Right lobe of liver (tissue), 6 donors: Measurements from ENCODE around the gene TMEM63C. TPM values are rescaled to one million over a fixed set of nuclear protein-coding genes. Genes with fewer than 3 reads are reported as not detected.

Experiments used
- ATAC-seq, 4 donors: fragments of 200-7000 bp; cut with Tn5 transposase; one replicate each; pipeline ENCODE4 v1.9.1; 2020; ENCODE audit warnings: mild to moderate bottlenecking in 4 of 4, moderate library complexity in 4 of 4
- DNase-seq, 3 donors: peaks; one replicate each; pipeline ENCODE4 v3.0.0-alpha.2; 2020
- H3K27ac ChIP-seq, 3 donors: fragments of 200-600 bp; one replicate each; pipeline ENCODE4 v1.8.0; 2022
- H3K27me3 ChIP-seq, 2 donors: fragments of 200-600 bp; one replicate each; pipeline ENCODE4 v1.8.0; 2022
- H3K36me3 ChIP-seq, 4 donors: fragments of 200-600 bp; sonication (generic) in 1 of 4; one replicate each; pipeline versions ENCODE4 v1.5.1 to v1.8.0; 2017 to 2022; ENCODE audit warnings: control low read depth in 1 of 4
- H3K4me1 ChIP-seq, 4 donors: fragments of 200-600 bp; sonication (generic) in 1 of 4; one replicate each; pipeline versions ENCODE4 v1.5.1 to v1.8.0; 2017 to 2022; ENCODE audit warnings: control low read depth in 1 of 4
- H3K4me3 ChIP-seq, 3 donors: fragments of 200-600 bp; one replicate each; pipeline ENCODE4 v1.8.0; 2022
- H3K9me3 ChIP-seq, 4 donors: fragments of 200-600 bp; sonication (generic) in 1 of 4; one replicate each; pipeline versions ENCODE4 v1.5.1 to v1.8.0; 2017 to 2022; ENCODE audit warnings: control low read depth in 1 of 4
- POLR2A ChIP-seq: fragments of 450-650 bp; IDR thresholded peaks from one replicate; pipeline ENCODE4 v1.6.1; 2017; ENCODE audit warnings: antibody characterized with exemption, mild to moderate bottlenecking
- WGBS: methylation state at CpG from one replicate; pipeline ENCODE4 v1.1.6; 2018; ENCODE audit warnings: low coverage, low lambda C conversion rate; ENCODE audit not compliant: insufficient coverage; ENCODE audit errors: missing lambda C conversion rate; 5-methylcytosine and 5-hydroxymethylcytosine counted together
- intact Hi-C, 2 donors: fragments of 100-400 bp; cut with DNase I; formaldehyde crosslinking; loops; one replicate each; pipeline versions ENCODE4 v1.11.2 to v1.14.1; 2022
- total RNA-seq, 6 experiments: library from RNA; depleted of rRNA in 2 of 6; stranded (reverse); fragments of >200 nt in 2 of 6; fragmentation: NEBNext Ultra II Directional in 3 of 6; extraction: Animal tissue kit (Norgen Biotek cat#: 25700) in 3 of 6; gene quantifications; one replicate each; pipeline versions ENCODE4 v1.1.0 to v1.2.4, GENCODE V29; 2016 to 2023
- TF ChIP-seq, protein P1 (sequence below), 4 donors: fragments of 200-600 bp in 3 of 4; fragments of 450-650 bp in 1 of 4; IDR thresholded peaks; one replicate each; pipeline versions ENCODE4 v1.5.1 to v1.8.0; 2016 to 2022; ENCODE audit warnings: antibody characterized with exemption in 4 of 4, mild to moderate bottlenecking in 2 of 4
- donor health status: DM: no; HTN: yes; CAD: no.
- donor health status: DM: no; HTN: no; CAD: no.
- donor health status: DM: no; HTN: no; CAD: no.
- donor health status: DM: no; HTN: yes; CAD: no.
- donor health status: DM: no; HTN: yes; CAD: no.

The TMEM63C gene
- total RNA-seq, 6 experiments from 2014 or later, result 0.07 to 0.82 (median 0.15) TPM; not detected in 2

DNA sequence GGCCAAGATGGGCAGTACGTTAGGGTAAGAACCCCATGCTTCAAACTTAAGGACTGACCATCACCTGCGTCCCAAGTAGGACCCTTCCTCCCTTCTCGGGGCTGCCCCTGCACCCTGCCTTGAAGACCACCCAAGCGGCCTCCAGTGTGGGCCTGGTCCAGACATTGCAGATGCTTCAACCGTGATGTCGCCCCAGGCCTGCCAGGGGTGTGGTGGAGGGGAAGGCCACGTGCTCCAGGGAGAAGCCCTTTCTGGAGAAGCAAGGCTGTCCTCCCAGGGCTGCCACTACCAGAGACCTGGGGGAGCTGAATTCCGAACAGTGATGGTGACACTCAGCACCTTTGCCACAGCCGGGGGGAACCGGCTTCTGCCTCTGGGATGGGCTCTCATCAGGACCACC is 76.1 kb downstream of the TMEM63C start:
- 54% methylated on average over 2 of the region's 10 CpGs for WGBS
- TF ChIP-seq, protein P1, sequence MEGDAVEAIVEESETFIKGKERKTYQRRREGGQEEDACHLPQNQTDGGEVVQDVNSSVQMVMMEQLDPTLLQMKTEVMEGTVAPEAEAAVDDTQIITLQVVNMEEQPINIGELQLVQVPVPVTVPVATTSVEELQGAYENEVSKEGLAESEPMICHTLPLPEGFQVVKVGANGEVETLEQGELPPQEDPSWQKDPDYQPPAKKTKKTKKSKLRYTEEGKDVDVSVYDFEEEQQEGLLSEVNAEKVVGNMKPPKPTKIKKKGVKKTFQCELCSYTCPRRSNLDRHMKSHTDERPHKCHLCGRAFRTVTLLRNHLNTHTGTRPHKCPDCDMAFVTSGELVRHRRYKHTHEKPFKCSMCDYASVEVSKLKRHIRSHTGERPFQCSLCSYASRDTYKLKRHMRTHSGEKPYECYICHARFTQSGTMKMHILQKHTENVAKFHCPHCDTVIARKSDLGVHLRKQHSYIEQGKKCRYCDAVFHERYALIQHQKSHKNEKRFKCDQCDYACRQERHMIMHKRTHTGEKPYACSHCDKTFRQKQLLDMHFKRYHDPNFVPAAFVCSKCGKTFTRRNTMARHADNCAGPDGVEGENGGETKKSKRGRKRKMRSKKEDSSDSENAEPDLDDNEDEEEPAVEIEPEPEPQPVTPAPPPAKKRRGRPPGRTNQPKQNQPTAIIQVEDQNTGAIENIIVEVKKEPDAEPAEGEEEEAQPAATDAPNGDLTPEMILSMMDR (IDR thresholded peaks at IDR 0.05), result no peak
- Histone ChIP-seq H3K27ac (no peak overlapping the region), H3K4me3 (no peak overlapping the region), H3K27me3 (no peaks in the 10 kb centered on the region), H3K9me3 (no peaks in the 10 kb centered on the region), H3K4me1 (no peaks in the 10 kb centered on the region), H3K36me3 (no peaks in the 10 kb centered on the region)
- intact Hi-C loops, result no loop called here
- DNase-seq, result no peak
- ATAC-seq, result no peak

DNA sequence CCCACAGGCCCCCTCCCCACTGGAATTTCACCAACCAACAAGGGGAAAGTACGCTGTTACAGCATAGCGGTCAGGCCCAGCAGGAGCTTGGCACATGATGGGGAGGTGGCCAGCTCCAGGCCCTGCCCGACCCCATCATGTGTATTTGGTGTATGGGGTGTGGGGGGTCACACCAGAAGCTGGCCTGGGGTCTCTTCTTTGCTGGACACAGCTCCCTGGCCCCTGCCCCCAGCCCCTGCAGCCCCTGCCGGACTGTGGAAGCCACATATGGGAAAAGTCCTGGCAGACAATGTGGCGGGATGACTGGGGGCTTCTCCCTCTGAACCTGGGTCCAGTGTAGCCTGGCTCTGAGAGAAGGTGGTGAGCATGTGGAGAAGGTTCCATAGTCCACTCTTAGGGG is 77.0 kb downstream of the TMEM63C start:
- no peak overlapping the region for H3K27ac ChIP-seq
- DNase-seq, result no peak
- no peak overlapping the region for H3K4me3 ChIP-seq
- H3K4me1 ChIP-seq, result no peaks in the 10 kb centered on the region
- no peaks in the 10 kb centered on the region for H3K27me3 ChIP-seq
- no peaks in the 10 kb centered on the region for H3K36me3 ChIP-seq
- 100% methylated on average over 1 of the region's 5 CpGs for WGBS
- intact Hi-C loops, result no loop called here
- no peaks in the 10 kb centered on the region for H3K9me3 ChIP-seq
- no peak for ATAC-seq
- no peak for TF ChIP-seq POLR2A
- TF ChIP-seq, protein P1 (IDR thresholded peaks at IDR 0.05), result no peak

DNA sequence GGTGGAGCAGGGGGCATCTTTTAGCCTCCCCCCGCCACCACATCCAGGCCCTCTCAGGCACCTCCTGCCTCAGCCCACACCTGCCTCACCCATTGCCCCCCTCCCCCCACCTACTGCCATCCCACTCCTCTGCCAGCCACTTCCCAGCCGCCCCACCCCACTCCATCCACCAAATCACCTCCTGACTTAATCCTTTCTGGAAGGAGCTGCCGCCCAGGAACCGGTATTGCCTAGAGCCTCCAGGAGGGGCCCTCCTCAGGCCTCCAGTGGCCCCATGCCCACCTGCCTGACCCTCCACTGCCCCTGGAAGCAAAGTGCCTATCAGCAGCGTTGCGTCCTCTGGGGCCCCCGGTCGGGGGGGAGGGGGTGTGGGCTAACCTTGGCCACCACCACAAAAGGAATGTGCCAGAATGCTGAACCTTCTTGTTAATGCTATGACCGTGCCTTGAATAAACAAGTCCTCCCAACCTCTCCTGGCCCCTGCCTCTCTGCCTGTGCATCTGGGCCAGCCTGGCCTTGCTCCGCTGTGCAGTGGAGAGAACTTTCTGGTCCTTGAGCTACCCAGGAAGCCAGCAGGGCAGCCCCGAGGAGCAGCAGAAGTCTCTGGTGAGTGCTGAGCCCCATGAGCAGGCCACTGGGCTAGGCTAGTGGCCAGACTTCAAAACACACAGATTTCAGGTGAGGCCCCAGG is 77.6 kb downstream of the TMEM63C start:
- 48% methylated on average over 3 of the region's 11 CpGs for WGBS
- H3K27me3 ChIP-seq, result no peaks in the 10 kb centered on the region
- intact Hi-C loops, result no loop called here
- DNase-seq (no peak), ATAC-seq (no peak)
- H3K9me3 ChIP-seq, result no peaks in the 10 kb centered on the region
- no peak overlapping the region for H3K27ac ChIP-seq
- no peak overlapping the region for H3K4me3 ChIP-seq
- no peaks in the 10 kb centered on the region for H3K4me1 ChIP-seq
- no peaks in the 10 kb centered on the region for H3K36me3 ChIP-seq
- TF ChIP-seq POLR2A, result no peak
- TF ChIP-seq, protein P1 (IDR thresholded peaks at IDR 0.05), result no peak

DNA sequence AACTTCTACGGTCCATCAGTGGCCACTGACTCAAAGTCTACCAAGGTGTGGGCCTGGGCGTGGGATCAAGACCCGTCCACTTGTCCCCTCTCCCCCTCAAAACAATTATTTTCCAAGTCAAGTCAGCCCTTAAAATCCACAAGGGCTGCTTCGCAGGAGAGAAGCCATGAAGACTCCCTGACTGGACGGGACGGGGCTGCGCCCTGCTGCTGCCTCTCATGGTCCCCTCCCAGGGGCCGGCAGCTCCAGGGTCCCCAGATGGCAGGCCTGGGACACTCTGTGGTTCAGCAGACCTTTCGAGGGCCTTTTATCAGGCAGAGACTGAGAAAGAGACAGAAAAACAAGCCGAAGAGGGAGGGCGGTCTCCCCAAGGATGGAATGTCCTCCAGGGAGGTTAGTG is 78.6 kb downstream of the TMEM63C start:
- Histone ChIP-seq H3K4me3 (no peak overlapping the region), H3K36me3 (no peaks in the 10 kb centered on the region), H3K4me1 (no peaks in the 10 kb centered on the region), H3K27me3 (no peaks in the 10 kb centered on the region), H3K27ac (no peak overlapping the region), H3K9me3 (no peaks in the 10 kb centered on the region)
- no peak for TF ChIP-seq POLR2A
- TF ChIP-seq, protein P1 (IDR thresholded peaks at IDR 0.05), result no peak
- no peak for DNase-seq
- WGBS, result 75% methylated on average over 9 of the region's 11 CpGs
- no peak for ATAC-seq
- intact Hi-C loops, result no loop called here
